HEK293 (cell line): Measurements from ENCODE around the gene PAAF1.

Experiments
- HOXC10 ChIP-seq: sonication (generic); formaldehyde crosslinking; IDR thresholded peaks from 2 replicates; pipeline ENCODE4 v1.8.1; 2023; ENCODE audit warnings: mild to moderate bottlenecking, missing genetic modification reagents
- MEIS1 ChIP-seq: sonication (generic); formaldehyde crosslinking; IDR thresholded peaks from 2 replicates; pipeline ENCODE4 v1.8.1; 2022; ENCODE audit warnings: missing genetic modification reagents, mild to moderate bottlenecking, borderline replicate concordance
- MZF1 ChIP-seq: fragments of 450-650 bp; formaldehyde crosslinking; IDR thresholded peaks from 2 replicates; pipeline ENCODE4 v1.5.1; 2017; ENCODE audit warnings: missing biosample characterization, missing genetic modification characterization, borderline replicate concordance
- RBAK ChIP-seq: fragments of 450-650 bp; formaldehyde crosslinking; IDR thresholded peaks from 2 replicates; pipeline ENCODE4 v1.5.1; 2016; ENCODE audit warnings: missing biosample characterization, missing genetic modification characterization
- ZBTB1 ChIP-seq: fragments of 450-650 bp; formaldehyde crosslinking; IDR thresholded peaks from 2 replicates; pipeline ENCODE4 v1.5.1; 2016; ENCODE audit warnings: missing biosample characterization, missing genetic modification characterization
- ZBTB8A ChIP-seq: fragments of 450-650 bp; formaldehyde crosslinking; IDR thresholded peaks from 2 replicates; pipeline ENCODE4 v1.5.1; 2016; ENCODE audit warnings: missing biosample characterization, missing genetic modification characterization
- ZEB2 ChIP-seq: fragments of 450-650 bp; formaldehyde crosslinking; IDR thresholded peaks from 2 replicates; pipeline ENCODE4 v1.5.1; 2016; ENCODE audit warnings: missing biosample characterization, missing genetic modification characterization
- ZFP37 ChIP-seq: fragments of 450-650 bp; formaldehyde crosslinking; IDR thresholded peaks from 2 replicates; pipeline ENCODE4 v1.5.1; 2016; ENCODE audit warnings: missing biosample characterization, missing genetic modification characterization
- ZNF112 ChIP-seq: fragments of 450-650 bp; formaldehyde crosslinking; IDR thresholded peaks from 2 replicates; pipeline ENCODE4 v1.5.0; 2017; ENCODE audit warnings: missing biosample characterization, missing genetic modification characterization
- ZNF132 ChIP-seq: fragments of 450-650 bp; formaldehyde crosslinking; IDR thresholded peaks from 2 replicates; pipeline ENCODE4 v1.5.1; 2017; ENCODE audit warnings: missing biosample characterization, missing genetic modification characterization, borderline replicate concordance
- ZNF214 ChIP-seq: fragments of 450-650 bp; formaldehyde crosslinking; IDR thresholded peaks from 2 replicates; pipeline ENCODE4 v1.5.1; 2017; ENCODE audit warnings: missing biosample characterization, mild to moderate bottlenecking, missing genetic modification characterization, borderline replicate concordance
- ZNF558 ChIP-seq: fragments of 450-650 bp; formaldehyde crosslinking; IDR thresholded peaks from 2 replicates; pipeline ENCODE4 v1.5.1; 2016; ENCODE audit warnings: missing biosample characterization, missing genetic modification characterization
- ZNF596 ChIP-seq: fragments of 450-650 bp; IDR thresholded peaks from 2 replicates; pipeline ENCODE4 v1.5.0; 2018; ENCODE audit warnings: missing biosample characterization, mild to moderate bottlenecking, missing genetic modification characterization, moderate library complexity
- ZNF610 ChIP-seq: fragments of 450-650 bp; formaldehyde crosslinking; IDR thresholded peaks from 2 replicates; pipeline ENCODE4 v1.5.1; 2016; ENCODE audit warnings: missing biosample characterization, missing genetic modification characterization, borderline replicate concordance
- ZNF624 ChIP-seq: fragments of 450-650 bp; formaldehyde crosslinking; IDR thresholded peaks from 2 replicates; pipeline ENCODE4 v1.5.1; 2017; ENCODE audit warnings: missing biosample characterization, missing genetic modification characterization
- ZNF658 ChIP-seq: fragments of 450-650 bp; formaldehyde crosslinking; IDR thresholded peaks from 2 replicates; pipeline ENCODE4; 2016; ENCODE audit warnings: missing biosample characterization, missing genetic modification characterization
- ZNF660 ChIP-seq: fragments of 450-650 bp; IDR thresholded peaks from 2 replicates; pipeline ENCODE4 v1.5.1; 2018; ENCODE audit warnings: missing biosample characterization, mild to moderate bottlenecking, missing genetic modification characterization
- ZNF747 ChIP-seq: fragments of 450-650 bp; formaldehyde crosslinking; IDR thresholded peaks from 2 replicates; pipeline ENCODE4 v1.5.1; 2016; ENCODE audit warnings: missing biosample characterization, missing genetic modification characterization
- ZNF768 ChIP-seq: fragments of 450-650 bp; formaldehyde crosslinking; IDR thresholded peaks from 2 replicates; pipeline ENCODE4 v1.5.1; 2018; ENCODE audit warnings: missing biosample characterization, mild to moderate bottlenecking, missing genetic modification characterization
- ZNF776 ChIP-seq: fragments of 450-650 bp; formaldehyde crosslinking; IDR thresholded peaks from 2 replicates; pipeline ENCODE4 v1.5.0; 2017; ENCODE audit warnings: missing biosample characterization, missing genetic modification characterization, borderline replicate concordance
- TF ChIP-seq, protein P1 (sequence below): IDR thresholded peaks from 2 replicates; pipeline ENCODE4 v1.6.1; 2011; ENCODE audit warnings: mild to moderate bottlenecking, low read depth, low read length, borderline replicate concordance
- TF ChIP-seq, protein P2 (sequence below): fragments of 450-650 bp; formaldehyde crosslinking; IDR thresholded peaks from 2 replicates; pipeline ENCODE4 v1.5.1; 2016; ENCODE audit warnings: missing biosample characterization, missing genetic modification characterization
- TF ChIP-seq, protein P3 (sequence below): fragments of 450-650 bp; formaldehyde crosslinking; IDR thresholded peaks from 2 replicates; pipeline ENCODE4 v1.5.1; 2016; ENCODE audit warnings: missing biosample characterization, missing genetic modification characterization
- TF ChIP-seq, protein P4 (sequence below): fragments of 450-650 bp; IDR thresholded peaks from 2 replicates; pipeline ENCODE4 v1.5.1; 2018; ENCODE audit warnings: missing biosample characterization, mild to moderate bottlenecking, missing genetic modification characterization
- TF ChIP-seq, protein P5 (sequence below): fragments of 450-650 bp; formaldehyde crosslinking; conservative IDR thresholded peaks from 2 replicates; pipeline ENCODE4 v1.5.1; 2016; ENCODE audit warnings: low read depth, missing biosample characterization, missing genetic modification characterization
- TF ChIP-seq, protein P6 (sequence below): fragments of 450-650 bp; formaldehyde crosslinking; IDR thresholded peaks from 2 replicates; pipeline ENCODE4 v1.5.1; 2016; ENCODE audit warnings: missing biosample characterization, missing genetic modification characterization

The PAAF1 gene

DNA sequence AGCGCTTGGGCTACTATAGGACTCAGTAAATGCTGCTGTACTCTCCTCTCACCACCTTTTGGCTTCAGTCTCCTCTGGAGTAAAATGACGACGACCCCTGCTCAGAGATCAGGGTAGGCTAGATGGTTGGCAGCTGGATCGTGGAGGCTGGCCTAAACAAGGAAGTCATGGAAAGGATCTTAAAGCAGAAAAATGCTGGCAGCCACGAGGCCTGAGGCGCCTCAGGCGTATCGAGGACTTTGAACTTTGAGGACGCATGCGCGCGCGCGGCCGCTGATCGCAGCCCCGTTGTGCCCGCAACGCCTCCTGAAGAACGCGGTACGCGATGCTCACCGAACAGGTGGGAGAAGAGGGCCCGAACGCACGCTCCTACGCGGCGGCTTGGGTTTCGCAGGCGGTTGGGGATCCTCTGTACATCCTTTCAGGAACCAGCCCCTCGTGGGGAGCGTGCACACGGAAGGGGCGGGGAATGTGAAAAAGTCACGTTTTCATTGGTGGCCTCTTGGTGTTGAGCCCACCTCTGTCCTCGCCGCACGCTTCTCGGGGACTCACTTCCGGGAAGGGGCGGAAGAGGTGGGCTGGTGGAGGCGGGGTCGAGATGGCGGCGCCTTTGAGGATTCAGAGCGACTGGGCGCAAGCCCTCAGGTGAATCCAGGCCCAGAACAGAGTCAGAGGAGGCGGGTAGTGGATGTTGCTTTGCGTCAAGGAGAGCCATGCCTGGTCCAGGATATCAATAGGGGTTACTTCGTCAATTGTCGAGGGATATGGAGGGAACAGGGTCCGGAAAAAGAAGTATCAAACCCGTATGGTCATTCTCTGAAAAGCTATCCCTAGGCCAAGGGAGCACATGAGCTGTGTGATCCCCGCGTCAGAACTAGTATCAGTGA lies at the start of gene PAAF1, which contains the start of gene COA4 (continued):
- TF ChIP-seq, protein P1, sequence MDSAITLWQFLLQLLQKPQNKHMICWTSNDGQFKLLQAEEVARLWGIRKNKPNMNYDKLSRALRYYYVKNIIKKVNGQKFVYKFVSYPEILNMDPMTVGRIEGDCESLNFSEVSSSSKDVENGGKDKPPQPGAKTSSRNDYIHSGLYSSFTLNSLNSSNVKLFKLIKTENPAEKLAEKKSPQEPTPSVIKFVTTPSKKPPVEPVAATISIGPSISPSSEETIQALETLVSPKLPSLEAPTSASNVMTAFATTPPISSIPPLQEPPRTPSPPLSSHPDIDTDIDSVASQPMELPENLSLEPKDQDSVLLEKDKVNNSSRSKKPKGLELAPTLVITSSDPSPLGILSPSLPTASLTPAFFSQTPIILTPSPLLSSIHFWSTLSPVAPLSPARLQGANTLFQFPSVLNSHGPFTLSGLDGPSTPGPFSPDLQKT: peak; percentile 45; the same call in 1 of the 2 replicates
- no peak for TF ChIP-seq ZNF610 (tag by site-specific recombination)
- no peak for TF ChIP-seq ZNF596 (tag by site-specific recombination)
- TF ChIP-seq ZFP37 (tag by site-specific recombination): no peak; the same call in 1 of the 2 replicates
- TF ChIP-seq HOXC10 (CRISPR knock-in tag): no peak
- no peak for TF ChIP-seq ZNF624 (tag by site-specific recombination)
- TF ChIP-seq ZNF132: no peak
- TF ChIP-seq MZF1 (tag by site-specific recombination): peak; percentile 93
- peak; percentile 86 for TF ChIP-seq ZBTB8A (tag by site-specific recombination)
- TF ChIP-seq ZNF214 (tag by site-specific recombination): no peak
- TF ChIP-seq, protein P2, sequence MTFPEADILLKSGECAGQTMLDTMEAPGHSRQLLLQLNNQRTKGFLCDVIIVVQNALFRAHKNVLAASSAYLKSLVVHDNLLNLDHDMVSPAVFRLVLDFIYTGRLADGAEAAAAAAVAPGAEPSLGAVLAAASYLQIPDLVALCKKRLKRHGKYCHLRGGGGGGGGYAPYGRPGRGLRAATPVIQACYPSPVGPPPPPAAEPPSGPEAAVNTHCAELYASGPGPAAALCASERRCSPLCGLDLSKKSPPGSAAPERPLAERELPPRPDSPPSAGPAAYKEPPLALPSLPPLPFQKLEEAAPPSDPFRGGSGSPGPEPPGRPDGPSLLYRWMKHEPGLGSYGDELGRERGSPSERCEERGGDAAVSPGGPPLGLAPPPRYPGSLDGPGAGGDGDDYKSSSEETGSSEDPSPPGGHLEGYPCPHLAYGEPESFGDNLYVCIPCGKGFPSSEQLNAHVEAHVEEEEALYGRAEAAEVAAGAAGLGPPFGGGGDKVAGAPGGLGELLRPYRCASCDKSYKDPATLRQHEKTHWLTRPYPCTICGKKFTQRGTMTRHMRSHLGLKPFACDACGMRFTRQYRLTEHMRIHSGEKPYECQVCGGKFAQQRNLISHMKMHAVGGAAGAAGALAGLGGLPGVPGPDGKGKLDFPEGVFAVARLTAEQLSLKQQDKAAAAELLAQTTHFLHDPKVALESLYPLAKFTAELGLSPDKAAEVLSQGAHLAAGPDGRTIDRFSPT (tag by site-specific recombination): 0 out of 2 replicates have a peak, but pooled peaks have one; percentile 22
- TF ChIP-seq ZNF658 (tag by site-specific recombination): no peak
- TF ChIP-seq, protein P3, sequence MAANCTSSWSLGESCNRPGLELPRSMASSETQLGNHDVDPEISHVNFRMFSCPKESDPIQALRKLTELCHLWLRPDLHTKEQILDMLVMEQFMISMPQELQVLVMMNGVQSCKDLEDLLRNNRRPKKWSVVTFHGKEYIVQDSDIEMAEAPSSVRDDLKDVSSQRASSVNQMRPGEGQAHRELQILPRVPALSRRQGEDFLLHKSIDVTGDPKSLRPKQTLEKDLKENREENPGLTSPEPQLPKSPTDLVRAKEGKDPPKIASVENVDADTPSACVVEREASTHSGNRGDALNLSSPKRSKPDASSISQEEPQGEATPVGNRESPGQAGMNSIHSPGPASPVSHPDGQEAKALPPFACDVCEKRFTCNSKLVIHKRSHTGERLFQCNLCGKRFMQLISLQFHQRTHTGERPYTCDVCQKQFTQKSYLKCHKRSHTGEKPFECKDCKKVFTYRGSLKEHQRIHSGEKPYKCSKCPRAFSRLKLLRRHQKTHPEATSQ (tag by site-specific recombination): no peak
- TF ChIP-seq ZBTB1 (tag by site-specific recombination): no peak
- TF ChIP-seq, protein P4, sequence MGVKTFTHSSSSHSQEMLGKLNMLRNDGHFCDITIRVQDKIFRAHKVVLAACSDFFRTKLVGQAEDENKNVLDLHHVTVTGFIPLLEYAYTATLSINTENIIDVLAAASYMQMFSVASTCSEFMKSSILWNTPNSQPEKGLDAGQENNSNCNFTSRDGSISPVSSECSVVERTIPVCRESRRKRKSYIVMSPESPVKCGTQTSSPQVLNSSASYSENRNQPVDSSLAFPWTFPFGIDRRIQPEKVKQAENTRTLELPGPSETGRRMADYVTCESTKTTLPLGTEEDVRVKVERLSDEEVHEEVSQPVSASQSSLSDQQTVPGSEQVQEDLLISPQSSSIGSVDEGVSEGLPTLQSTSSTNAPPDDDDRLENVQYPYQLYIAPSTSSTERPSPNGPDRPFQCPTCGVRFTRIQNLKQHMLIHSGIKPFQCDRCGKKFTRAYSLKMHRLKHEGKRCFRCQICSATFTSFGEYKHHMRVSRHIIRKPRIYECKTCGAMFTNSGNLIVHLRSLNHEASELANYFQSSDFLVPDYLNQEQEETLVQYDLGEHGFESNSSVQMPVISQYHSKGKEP (tag by site-specific recombination): no peak
- TF ChIP-seq ZNF660 (tag by site-specific recombination): no peak
- TF ChIP-seq ZNF747 (tag by site-specific recombination): no peak
- TF ChIP-seq, protein P5, sequence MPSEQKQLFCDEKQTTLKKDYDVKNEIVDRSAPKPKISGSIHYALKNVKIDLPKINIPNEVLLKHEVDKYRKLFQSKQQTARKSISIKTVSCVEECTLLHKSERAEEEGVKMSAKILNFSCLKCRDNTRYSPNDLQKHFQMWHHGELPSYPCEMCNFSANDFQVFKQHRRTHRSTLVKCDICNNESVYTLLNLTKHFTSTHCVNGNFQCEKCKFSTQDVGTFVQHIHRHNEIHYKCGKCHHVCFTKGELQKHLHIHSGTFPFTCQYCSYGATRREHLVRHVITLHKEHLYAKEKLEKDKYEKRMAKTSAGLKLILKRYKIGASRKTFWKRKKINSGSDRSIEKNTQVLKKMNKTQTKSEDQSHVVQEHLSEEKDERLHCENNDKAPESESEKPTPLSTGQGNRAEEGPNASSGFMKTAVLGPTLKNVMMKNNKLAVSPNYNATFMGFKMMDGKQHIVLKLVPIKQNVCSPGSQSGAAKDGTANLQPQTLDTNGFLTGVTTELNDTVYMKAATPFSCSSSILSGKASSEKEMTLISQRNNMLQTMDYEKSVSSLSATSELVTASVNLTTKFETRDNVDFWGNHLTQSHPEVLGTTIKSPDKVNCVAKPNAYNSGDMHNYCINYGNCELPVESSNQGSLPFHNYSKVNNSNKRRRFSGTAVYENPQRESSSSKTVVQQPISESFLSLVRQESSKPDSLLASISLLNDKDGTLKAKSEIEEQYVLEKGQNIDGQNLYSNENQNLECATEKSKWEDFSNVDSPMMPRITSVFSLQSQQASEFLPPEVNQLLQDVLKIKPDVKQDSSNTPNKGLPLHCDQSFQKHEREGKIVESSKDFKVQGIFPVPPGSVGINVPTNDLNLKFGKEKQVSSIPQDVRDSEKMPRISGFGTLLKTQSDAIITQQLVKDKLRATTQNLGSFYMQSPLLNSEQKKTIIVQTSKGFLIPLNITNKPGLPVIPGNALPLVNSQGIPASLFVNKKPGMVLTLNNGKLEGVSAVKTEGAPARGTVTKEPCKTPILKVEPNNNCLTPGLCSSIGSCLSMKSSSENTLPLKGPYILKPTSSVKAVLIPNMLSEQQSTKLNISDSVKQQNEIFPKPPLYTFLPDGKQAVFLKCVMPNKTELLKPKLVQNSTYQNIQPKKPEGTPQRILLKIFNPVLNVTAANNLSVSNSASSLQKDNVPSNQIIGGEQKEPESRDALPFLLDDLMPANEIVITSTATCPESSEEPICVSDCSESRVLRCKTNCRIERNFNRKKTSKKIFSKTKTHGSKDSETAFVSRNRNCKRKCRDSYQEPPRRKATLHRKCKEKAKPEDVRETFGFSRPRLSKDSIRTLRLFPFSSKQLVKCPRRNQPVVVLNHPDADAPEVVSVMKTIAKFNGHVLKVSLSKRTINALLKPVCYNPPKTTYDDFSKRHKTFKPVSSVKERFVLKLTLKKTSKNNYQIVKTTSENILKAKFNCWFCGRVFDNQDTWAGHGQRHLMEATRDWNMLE (tag by site-specific recombination): peak; percentile 61
- TF ChIP-seq ZEB2 (tag by site-specific recombination): peak; percentile 80
- no peak for TF ChIP-seq ZNF776 (tag by site-specific recombination)
- TF ChIP-seq MEIS1 (CRISPR knock-in tag): no peak
- TF ChIP-seq ZNF112 (tag by site-specific recombination): no peak
- TF ChIP-seq ZNF768 (tag by site-specific recombination): no peak
- TF ChIP-seq, protein P6, sequence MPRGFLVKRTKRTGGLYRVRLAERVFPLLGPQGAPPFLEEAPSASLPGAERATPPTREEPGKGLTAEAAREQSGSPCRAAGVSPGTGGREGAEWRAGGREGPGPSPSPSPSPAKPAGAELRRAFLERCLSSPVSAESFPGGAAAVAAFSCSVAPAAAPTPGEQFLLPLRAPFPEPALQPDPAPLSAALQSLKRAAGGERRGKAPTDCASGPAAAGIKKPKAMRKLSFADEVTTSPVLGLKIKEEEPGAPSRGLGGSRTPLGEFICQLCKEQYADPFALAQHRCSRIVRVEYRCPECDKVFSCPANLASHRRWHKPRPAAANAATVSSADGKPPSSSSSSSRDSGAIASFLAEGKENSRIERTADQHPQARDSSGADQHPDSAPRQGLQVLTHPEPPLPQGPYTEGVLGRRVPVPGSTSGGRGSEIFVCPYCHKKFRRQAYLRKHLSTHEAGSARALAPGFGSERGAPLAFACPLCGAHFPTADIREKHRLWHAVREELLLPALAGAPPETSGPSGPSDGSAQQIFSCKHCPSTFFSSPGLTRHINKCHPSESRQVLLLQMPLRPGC (tag by site-specific recombination): no peak
- no peak for TF ChIP-seq RBAK (tag by site-specific recombination)
- TF ChIP-seq ZNF558 (tag by site-specific recombination): no peak
